KBM-7 (cell line): ENCODE data around the gene TUBGCP6.

Experiments
- DNase-seq: peaks from one replicate; pipeline ENCODE4 v3.0.0-alpha.2; 2015
- in situ Hi-C: fragments of 300-500 bp; cut with MboI; formaldehyde crosslinking; loops from 2 replicates; pipeline ENCODE4 v1.14.3; 2020; ENCODE audit warnings: low sequenced_read_pairs, low pct_unique_long_range_greater_than_20kb, mixed read lengths

The TUBGCP6 gene

GRCh38 chr22:50192436-50193204 is 52.2 kb downstream of the TUBGCP6 start:
- in situ Hi-C loops: no loop called here

GRCh38 chr22:50190941-50191741 is 53.7 kb downstream of the TUBGCP6 start:
- in situ Hi-C loops: no loop called here
- peak; percentile 98 for DNase-seq

More at GRCh38 chr22:50192436-50193204, 52.2 kb downstream of the TUBGCP6 start:
- DNase-seq: peak; percentile 45

GRCh38 chr22:50190182-50190940 is 54.5 kb downstream of the TUBGCP6 start:
- in situ Hi-C loops: no loop called here
- peak; percentile 96 for DNase-seq

- in situ Hi-C loops: no loop called here
- DNase-seq: no peak
Observed at GRCh38 chr22:50189849-50190181, 55.0 kb downstream of the TUBGCP6 start.

- in situ Hi-C loops: no loop called here
- no peak for DNase-seq
Observed at GRCh38 chr22:50189184-50189848, 55.5 kb downstream of the TUBGCP6 start.

- no peak for DNase-seq
- in situ Hi-C loops: no loop called here
Observed at GRCh38 chr22:50188356-50188755, 56.5 kb downstream of the TUBGCP6 start.

- DNase-seq: no peak
- in situ Hi-C loops: no loop called here
Observed at GRCh38 chr22:50186761-50187523, 57.9 kb downstream of the TUBGCP6 start.

GRCh38 chr22:50186181-50186714 is 58.6 kb downstream of the TUBGCP6 start:
- DNase-seq: no peak
- in situ Hi-C loops: no loop called here

- peak; percentile 62 for DNase-seq
- in situ Hi-C loops: no loop called here
Observed at GRCh38 chr22:50185375-50186087, 59.3 kb downstream of the TUBGCP6 start, which contains the start of gene TRABD. TRABD (plus strand) TSS chr22:50185913; CDS start chr22:50193061, 7,148 bp downstream.

GRCh38 chr22:50184902-50185374 is 59.9 kb downstream of the TUBGCP6 start:
- DNase-seq: no peak
- in situ Hi-C loops: no loop called here

- in situ Hi-C loops: no loop called here
- no peak for DNase-seq
Observed at GRCh38 chr22:50184004-50184901, 60.6 kb downstream of the TUBGCP6 start.

GRCh38 chr22:50183141-50183971 is 61.5 kb downstream of the TUBGCP6 start:
- in situ Hi-C loops: no loop called here
- no peak for DNase-seq

GRCh38 chr22:50182176-50183081 is 62.4 kb downstream of the TUBGCP6 start:
- in situ Hi-C loops: no loop called here

GRCh38 chr22:50180727-50181521 is 63.9 kb downstream of the TUBGCP6 start:
- no peak for DNase-seq
- in situ Hi-C loops: no loop called here

More at GRCh38 chr22:50182176-50183081, 62.4 kb downstream of the TUBGCP6 start:
- DNase-seq: no peak
